ENCODE results near the gene MTA1.

- peak; percentile 10 to 97 (median 67) for TF ChIP-seq CTCF (IDR thresholded peaks at IDR 0.05)
- peak; percentile 40 to 68 for TF ChIP-seq POLR2A (IDR thresholded peaks at IDR 0.05)
These were observed 71.1 kb downstream of the MTA1 start, which contains the start of gene TEDC1 for GRCh38 chr14:105490572-105491365.

Measured in adrenal gland (tissue), 5 donors.